HG03175 (cell line): Measurements from ENCODE around the gene OR51I1.

Source experiments
- ATAC-seq: cut with Tn5 transposase; IDR thresholded peaks from one replicate; pipeline ENCODE4 v1.9.1; 2021; ENCODE audit warnings: mild to moderate bottlenecking, moderate library complexity; ENCODE audit not compliant: unreplicated experiment

OR51I1 gene

GRCh38 chr11:5441414-5441813 lies at the start of gene OR51I1:
OR51I1 (minus strand) TSS chr11:5441514; CDS start chr11:5441514, 0 bp downstream.
- no peak for ATAC-seq

GRCh38 chr11:5489576-5490357 lies 48.5 kb upstream of the OR51I1 start:
- ATAC-seq: no peak

GRCh38 chr11:5488798-5489399 lies 47.6 kb upstream of the OR51I1 start:
- no peak for ATAC-seq

- ATAC-seq: no peak
Measured at GRCh38 chr11:5488385-5488784, 47.1 kb upstream of the OR51I1 start, which contains the start of gene OR52D1. OR52D1 (plus strand) TSS chr11:5488685; CDS start chr11:5488707, 22 bp downstream.

- ATAC-seq: no peak
Measured at GRCh38 chr11:5486421-5486820, 45.1 kb upstream of the OR51I1 start.

- no peak for ATAC-seq
Measured at GRCh38 chr11:5486003-5486402, 44.7 kb upstream of the OR51I1 start.

- peak; percentile 87 for ATAC-seq
Measured at GRCh38 chr11:5476186-5476819, 35.0 kb upstream of the OR51I1 start.

GRCh38 chr11:5473921-5474320 lies 32.6 kb upstream of the OR51I1 start:
- ATAC-seq: no peak

- ATAC-seq: no peak
Measured at GRCh38 chr11:5467527-5467926, 26.2 kb upstream of the OR51I1 start.

- ATAC-seq: no peak
Measured at GRCh38 chr11:5460983-5461621, 19.8 kb upstream of the OR51I1 start.

- no peak for ATAC-seq
Measured at GRCh38 chr11:5449432-5449831, 8.1 kb upstream of the OR51I1 start.

GRCh38 chr11:5449023-5449422 lies 7.7 kb upstream of the OR51I1 start, which contains the start of gene OR51I2:
OR51I2 (plus strand) TSS chr11:5449323; CDS start chr11:5453489, 4,166 bp downstream.
- no peak for ATAC-seq

- ATAC-seq: no peak
Measured at GRCh38 chr11:5443835-5444393, 2.6 kb upstream of the OR51I1 start.

GRCh38 chr11:5423131-5423530 lies 18.2 kb downstream of the OR51I1 start:
- ATAC-seq: no peak

GRCh38 chr11:5421811-5422210 lies 19.5 kb downstream of the OR51I1 start, which contains the start of gene OR51Q1:
OR51Q1 (plus strand) TSS chr11:5422111; CDS start chr11:5422201, 90 bp downstream.
- no peak for ATAC-seq

GRCh38 chr11:5420993-5421392 lies 20.3 kb downstream of the OR51I1 start:
- ATAC-seq: no peak

- ATAC-seq: no peak
Measured at GRCh38 chr11:5405173-5405572, 36.1 kb downstream of the OR51I1 start.

- no peak for ATAC-seq
Measured at GRCh38 chr11:5398936-5399335, 42.4 kb downstream of the OR51I1 start.

- no peak for ATAC-seq
Measured at GRCh38 chr11:5394091-5394490, 47.2 kb downstream of the OR51I1 start.
